H9 (cell line): ENCODE measurements around the gene PPP1R3C. TPM values are rescaled to one million over a fixed set of nuclear protein-coding genes. Genes with fewer than 3 reads are reported as not detected.

ENCODE experiments used
- DNase-seq: peaks from one replicate; pipeline ENCODE4 v3.0.0-alpha.2; 2017
- H2AFZ ChIP-seq: one replicate; pipeline ENCODE4 v1.6.1; 2013; ENCODE audit warnings: mild to moderate bottlenecking, low read length, control low read depth, moderate library complexity
- H2AK5ac ChIP-seq: 2 replicates; pipeline ENCODE4 v1.6.1; 2013; ENCODE audit warnings: low read length, control low read depth, mixed read lengths; ENCODE audit not compliant: insufficient read length
- H2BK120ac ChIP-seq: one replicate; pipeline ENCODE4 v1.6.1; 2013; ENCODE audit warnings: low read depth, mild to moderate bottlenecking, low read length, control low read depth, inconsistent platforms; ENCODE audit not compliant: poor library complexity, severe bottlenecking
- H2BK12ac ChIP-seq: 2 replicates; pipeline ENCODE4 v1.6.1; 2013; ENCODE audit warnings: low read length, control low read depth, mixed read lengths, low read depth; ENCODE audit not compliant: insufficient read length
- H2BK15ac ChIP-seq: 2 replicates; pipeline ENCODE4 v1.6.1; 2013; ENCODE audit warnings: low read depth, low read length, control low read depth
- H2BK20ac ChIP-seq: one replicate; pipeline ENCODE4 v1.6.1; 2013; ENCODE audit warnings: low read depth, mild to moderate bottlenecking, low read length, control low read depth, inconsistent platforms; ENCODE audit not compliant: poor library complexity, severe bottlenecking
- H2BK5ac ChIP-seq: 2 replicates; pipeline ENCODE4 v1.6.1; 2013; ENCODE audit warnings: low read length, control low read depth, mixed read lengths; ENCODE audit not compliant: insufficient read length
- H3K14ac ChIP-seq: 2 replicates; pipeline ENCODE4 v1.6.1; 2013; ENCODE audit warnings: low read length, control low read depth; ENCODE audit not compliant: insufficient read depth
- H3K18ac ChIP-seq: 2 replicates; pipeline ENCODE4 v1.6.1; 2013; ENCODE audit warnings: low read depth, mild to moderate bottlenecking, mixed read lengths, low read length, control low read depth; ENCODE audit not compliant: insufficient read length
- H3K23ac ChIP-seq: 2 replicates; pipeline ENCODE4 v1.6.1; 2013; ENCODE audit warnings: low read length, control low read depth, mixed read lengths, low read depth; ENCODE audit not compliant: insufficient read length
- H3K23me2 ChIP-seq: 2 replicates; pipeline ENCODE4 v1.6.1; 2013; ENCODE audit warnings: low read depth, mild to moderate bottlenecking, mixed read lengths, low read length, control low read depth; ENCODE audit not compliant: insufficient read length, poor library complexity, severe bottlenecking
- H3K27ac ChIP-seq: 2 replicates; pipeline ENCODE4 v1.5.1; 2013; ENCODE audit warnings: low read length, control low read depth, mixed read lengths, low read depth; ENCODE audit not compliant: insufficient read length
- H3K27me3 ChIP-seq: 2 replicates; pipeline ENCODE4 v1.6.1; 2013; ENCODE audit warnings: low read length, control low read depth, inconsistent platforms; ENCODE audit not compliant: insufficient read depth
- H3K4ac ChIP-seq: 2 replicates; pipeline ENCODE4 v1.6.1; 2013; ENCODE audit warnings: low read depth, mild to moderate bottlenecking, control low read depth, inconsistent platforms, low read length, moderate library complexity
- H3K4me1 ChIP-seq: 2 replicates; pipeline ENCODE4 v1.6.1; 2013; ENCODE audit warnings: low read length, control low read depth, inconsistent platforms; ENCODE audit not compliant: insufficient read depth
- H3K4me2 ChIP-seq: 2 replicates; pipeline ENCODE4 v1.6.1; 2013; ENCODE audit warnings: low read length, control low read depth, mixed read lengths; ENCODE audit not compliant: insufficient read length, insufficient read depth
- H3K56ac ChIP-seq: 2 replicates; pipeline ENCODE4 v1.6.1; 2013; ENCODE audit warnings: low read depth, mild to moderate bottlenecking, mixed read lengths, low read length, control low read depth; ENCODE audit not compliant: insufficient read length
- H3K79me1 ChIP-seq: 2 replicates; pipeline ENCODE4 v1.6.1; 2013; ENCODE audit warnings: low read depth, mild to moderate bottlenecking, moderate library complexity, low read length, control low read depth, inconsistent platforms; ENCODE audit not compliant: insufficient read depth, poor library complexity, severe bottlenecking
- H3K79me2 ChIP-seq: 2 replicates; pipeline ENCODE4 v1.6.1; 2013; ENCODE audit warnings: low read length, control low read depth, inconsistent platforms; ENCODE audit not compliant: insufficient read depth
- H3K9ac ChIP-seq: 2 replicates; pipeline ENCODE4 v1.6.1; 2013; ENCODE audit warnings: low read length, control low read depth, mixed read lengths; ENCODE audit not compliant: insufficient read length; ENCODE audit errors: extremely low read depth
- H3K9me3 ChIP-seq: one replicate; pipeline ENCODE4 v1.6.1; 2013; ENCODE audit warnings: low read depth, low read length, inconsistent platforms; ENCODE audit not compliant: control insufficient read depth
- H3T11ph ChIP-seq: one replicate; pipeline ENCODE4 v1.6.1; 2013; ENCODE audit warnings: mild to moderate bottlenecking, low read length, control low read depth, inconsistent platforms
- H4K20me1 ChIP-seq: one replicate; pipeline ENCODE4 v1.6.1; 2013; ENCODE audit not compliant: control insufficient read depth, insufficient read length, insufficient read depth
- H4K5ac ChIP-seq: 2 replicates; pipeline ENCODE4 v1.6.1; 2013; ENCODE audit warnings: low read depth, mild to moderate bottlenecking, mixed read lengths, low read length, control low read depth; ENCODE audit not compliant: insufficient read length
- H4K8ac ChIP-seq: replicated peaks from 2 replicates; pipeline ENCODE4 v1.6.1; 2013; ENCODE audit warnings: low read length, control low read depth, mixed read lengths, low read depth; ENCODE audit not compliant: insufficient read length
- H4K91ac ChIP-seq: 2 replicates; pipeline ENCODE4 v1.6.1; 2013; ENCODE audit warnings: low read depth, mild to moderate bottlenecking, moderate library complexity, mixed read lengths, low read length, control low read depth; ENCODE audit not compliant: insufficient read length
- H3K27ac Mint-ChIP-seq, 3 experiments: 2 replicates in 2 of 3; 3 replicates in 1 of 3; pipeline ENCODE4 v1.8.0; 2020 to 2021; ENCODE audit warnings: mixed read lengths in 3 of 3, mild to moderate bottlenecking in 1 of 3, moderate library complexity in 1 of 3
- H3K27me3 Mint-ChIP-seq: 2 replicates; pipeline ENCODE4 v1.8.0; 2021; ENCODE audit warnings: low read depth, mild to moderate bottlenecking, moderate library complexity, mixed read lengths
- H3K36me3 Mint-ChIP-seq, 3 experiments: 2 replicates in 2 of 3; 3 replicates in 1 of 3; pipeline ENCODE4 v1.8.0; 2020 to 2021; ENCODE audit warnings: low read depth in 3 of 3, mixed read lengths in 3 of 3; ENCODE audit not compliant: insufficient read depth in 1 of 3
- H3K4me1 Mint-ChIP-seq, 2 experiments: 2 replicates each; pipeline ENCODE4 v1.8.0; 2020; ENCODE audit warnings: mixed read lengths in 2 of 2
- H3K4me3 Mint-ChIP-seq, 2 experiments: 2 replicates in 1 of 2; 3 replicates in 1 of 2; pipeline ENCODE4 v1.8.0; 2020 to 2021; ENCODE audit warnings: mild to moderate bottlenecking in 2 of 2, mixed read lengths in 2 of 2, moderate library complexity in 1 of 2
- H3K9me3 Mint-ChIP-seq, 2 experiments: 2 replicates in 1 of 2; 3 replicates in 1 of 2; pipeline ENCODE4 v1.8.0; 2020; ENCODE audit warnings: mild to moderate bottlenecking in 2 of 2, mixed read lengths in 2 of 2, moderate library complexity in 1 of 2
- WGBS: extraction: QIAGEN DNeasy Blood & Tissue Kit; methylation state at CpG from one replicate; pipeline ENCODE4 v1.1.7; 2013; ENCODE audit warnings: missing lambda C conversion rate, low lambda C conversion rate, mixed read lengths; ENCODE audit not compliant: insufficient read length; ENCODE audit errors: extremely low coverage; 5-methylcytosine and 5-hydroxymethylcytosine counted together
- total RNA-seq: library from RNA; stranded (reverse); gene quantifications from 2 replicates; pipeline ENCODE4 v1.2.1, GENCODE V29; 2021
- TF ChIP-seq, protein P1 (sequence below): fragments of 200-600 bp; sonication (generic); conservative IDR thresholded peaks from 3 replicates; pipeline ENCODE4 v1.8.0; 2021; ENCODE audit warnings: antibody characterized with exemption, mild to moderate bottlenecking

Gene PPP1R3C
- total RNA-seq, 1 experiment from 2014 or later: 1.2 TPM

- no peaks in the 10 kb centered on the region for H3K27me3 Mint-ChIP-seq
- no peaks in the 10 kb centered on the region for H3K27me3 ChIP-seq
- H4K20me1 ChIP-seq: no peaks in the 10 kb centered on the region
- no peak overlapping the region for H2BK20ac ChIP-seq
- H3K4me1 Mint-ChIP-seq: no peaks in the 10 kb centered on the region
- H4K5ac ChIP-seq: no peak overlapping the region
- no peak overlapping the region for H3K4ac ChIP-seq
- TF ChIP-seq, protein P1, sequence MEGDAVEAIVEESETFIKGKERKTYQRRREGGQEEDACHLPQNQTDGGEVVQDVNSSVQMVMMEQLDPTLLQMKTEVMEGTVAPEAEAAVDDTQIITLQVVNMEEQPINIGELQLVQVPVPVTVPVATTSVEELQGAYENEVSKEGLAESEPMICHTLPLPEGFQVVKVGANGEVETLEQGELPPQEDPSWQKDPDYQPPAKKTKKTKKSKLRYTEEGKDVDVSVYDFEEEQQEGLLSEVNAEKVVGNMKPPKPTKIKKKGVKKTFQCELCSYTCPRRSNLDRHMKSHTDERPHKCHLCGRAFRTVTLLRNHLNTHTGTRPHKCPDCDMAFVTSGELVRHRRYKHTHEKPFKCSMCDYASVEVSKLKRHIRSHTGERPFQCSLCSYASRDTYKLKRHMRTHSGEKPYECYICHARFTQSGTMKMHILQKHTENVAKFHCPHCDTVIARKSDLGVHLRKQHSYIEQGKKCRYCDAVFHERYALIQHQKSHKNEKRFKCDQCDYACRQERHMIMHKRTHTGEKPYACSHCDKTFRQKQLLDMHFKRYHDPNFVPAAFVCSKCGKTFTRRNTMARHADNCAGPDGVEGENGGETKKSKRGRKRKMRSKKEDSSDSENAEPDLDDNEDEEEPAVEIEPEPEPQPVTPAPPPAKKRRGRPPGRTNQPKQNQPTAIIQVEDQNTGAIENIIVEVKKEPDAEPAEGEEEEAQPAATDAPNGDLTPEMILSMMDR: no peak
- H3K27ac ChIP-seq: no peak overlapping the region
- H2BK120ac ChIP-seq: no peak overlapping the region
- H3K23ac ChIP-seq: no peak overlapping the region
- H4K8ac ChIP-seq: no peak overlapping the region
- H3K36me3 Mint-ChIP-seq: no peaks in the 10 kb centered on the region
- H2BK12ac ChIP-seq: no peak overlapping the region
- no CpG with 5 or more reads among the region's 2 CpGs for WGBS
- H2AFZ ChIP-seq: no peak overlapping the region
- H2BK5ac ChIP-seq: no peak overlapping the region
- H3K9ac ChIP-seq: no peak overlapping the region
- DNase-seq: no peak
- H3K4me1 ChIP-seq: no peaks in the 10 kb centered on the region
- H3K79me2 ChIP-seq: no peaks in the 10 kb centered on the region
- H3K4me2 ChIP-seq: no peak overlapping the region
- no peak overlapping the region for H3K18ac ChIP-seq
- H3K4me3 Mint-ChIP-seq: no peak overlapping the region
- H3K9me3 ChIP-seq: no peaks in the 10 kb centered on the region
- H3K79me1 ChIP-seq: no peaks in the 10 kb centered on the region
- no peak overlapping the region for H3T11ph ChIP-seq
- no peak overlapping the region for H4K91ac ChIP-seq
- no peak overlapping the region for H3K14ac ChIP-seq
- H3K9me3 Mint-ChIP-seq: no peaks in the 10 kb centered on the region; a peak in 1 of 5 replicates
- H3K56ac ChIP-seq: no peak overlapping the region
- H2BK15ac ChIP-seq: no peak overlapping the region
- no peak overlapping the region for H3K27ac Mint-ChIP-seq
- H3K23me2 ChIP-seq: no peaks in the 10 kb centered on the region
- no peak overlapping the region for H2AK5ac ChIP-seq
These were observed 53.4 kb downstream of the PPP1R3C start for GRCh38 chr10:91579329-91579985.

Other genes starting within 250 kb of the PPP1R3C start
- gene HECTD2, start 222.7 kb downstream of the PPP1R3C start, total RNA-seq: 10.9 and 13.4 TPM in 2 replicates
- 58.0 and 58.9 TPM in 2 replicates for gene TNKS2, start 165.4 kb upstream of the PPP1R3C start, total RNA-seq